K562 (cell line): ENCODE data around the gene TFRC. TPM values are rescaled to one million over a fixed set of nuclear protein-coding genes. Genes with fewer than 3 reads are reported as not detected.
A peak's percentile ranks its signal among the peaks of the same experiment; 100 is the strongest.

Experiments
- E2F3 ChIP-seq: fragments of 250-450 bp; sonication (Bioruptor Pico); IDR thresholded peaks from 2 replicates; pipeline ENCODE4 v1.4.0; 2020; ENCODE audit warnings: mild to moderate bottlenecking
- EP400 ChIP-seq: fragments of 450-650 bp; IDR thresholded peaks from 2 replicates; pipeline ENCODE4 v1.6.1; 2017; ENCODE audit warnings: antibody characterized with exemption, mild to moderate bottlenecking, moderate library complexity
- FOSL1 ChIP-seq: fragments of 200-800 bp; sonication (Bioruptor generic); conservative IDR thresholded peaks from 2 replicates; pipeline ENCODE4 v1.6.1; 2016; ENCODE audit warnings: missing genetic modification characterization, missing compliant biosample characterization
- KLF13 ChIP-seq: fragments of 450-650 bp; IDR thresholded peaks from 2 replicates; pipeline ENCODE4 v1.6.1; 2016; ENCODE audit warnings: missing genetic modification characterization, low read depth, mild to moderate bottlenecking, missing compliant biosample characterization, moderate library complexity, borderline replicate concordance
- MAFF ChIP-seq: IDR thresholded peaks from 2 replicates; pipeline ENCODE4 v1.6.1; 2012; ENCODE audit warnings: low read length, improper control_type of control experiment
- PREB ChIP-seq: sonication (generic); formaldehyde crosslinking; IDR thresholded peaks from 2 replicates; pipeline ENCODE4 v1.8.1; 2023; ENCODE audit warnings: mild to moderate bottlenecking, missing genetic modification reagents
- ZBTB9 ChIP-seq: fragments of 450-650 bp; formaldehyde crosslinking; IDR thresholded peaks from 2 replicates; pipeline ENCODE4 v1.4.0; 2020; ENCODE audit warnings: mild to moderate bottlenecking, moderate library complexity
- ZNF232 ChIP-seq: sonication (generic); formaldehyde crosslinking; IDR thresholded peaks from 2 replicates; pipeline ENCODE4 v1.8.0; 2022; ENCODE audit warnings: mild to moderate bottlenecking, missing genetic modification reagents
- ZNF316 ChIP-seq: fragments of 450-650 bp; IDR thresholded peaks from 2 replicates; pipeline ENCODE4 v1.6.1; 2016
- polyA plus RNA-seq, 8 experiments: library from polyadenylated mRNA; depleted of rRNA in 4 of 8; stranded (reverse) in 5 of 8; unstranded in 3 of 8; fragments of >200 nt; fragmentation: Nextera tagmentation in 2 of 8; fragmentation: Illumina TruSeq in 1 of 8; extraction: Ambion mirVana in 2 of 8; extraction: Trizol in 1 of 8; gene quantifications; 2 replicates each; pipeline versions ENCODE4 v1.2.1 to v1.2.3, GENCODE V29; 2011 to 2014; ENCODE audit warnings: inconsistent platforms in 1 of 8, missing spikeins in 1 of 8
- total RNA-seq, 7 experiments: library from RNA; depleted of rRNA in 6 of 7; stranded (reverse); fragments of >200 nt in 6 of 7; fragmentation: Illumina TruSeq in 2 of 7; extraction: Trizol in 2 of 7; gene quantifications; 2 replicates each; pipeline versions ENCODE4 v1.2.1 to v1.2.3, GENCODE V29; 2011 to 2021; ENCODE audit warnings: low replicate concordance in 1 of 7
- TF ChIP-seq, protein P1 (sequence below), 2 experiments: fragments of 200-800 bp in 1 of 2; sonication (Bioruptor generic) in 1 of 2; sonication (generic) in 1 of 2; formaldehyde crosslinking in 1 of 2; IDR thresholded peaks in 1 of 2; conservative IDR thresholded peaks in 1 of 2; 2 replicates each; pipeline versions ENCODE4 v1.5.0 to v1.6.1; 2016 to 2020; ENCODE audit warnings: missing compliant biosample characterization in 1 of 2, missing genetic modification characterization in 1 of 2, missing genetic modification reagents in 1 of 2
- TF ChIP-seq, protein P2 (sequence below), 2 experiments: fragments of 450-650 bp; IDR thresholded peaks; 2 replicates each; pipeline ENCODE4 v1.6.1; 2016
- TF ChIP-seq, protein P3 (sequence below): fragments of 450-650 bp; IDR thresholded peaks from 2 replicates; pipeline ENCODE4 v1.6.1; 2016; ENCODE audit warnings: low read depth

The TFRC gene
- total and polyA plus RNA-seq, 9 of the 15 experiments (the other 6 are each of a cell fraction or from before 2014, with no cell fraction given), result 149 to 679 (median 332) TPM

- TF ChIP-seq KLF13 (tag) (no peak), MAFF (0 out of 2 replicates have a peak, but pooled peaks have one; percentile 18), FOSL1 (tag) (peak; percentile 17; the same call in 1 of the 2 replicates), ZBTB9 (CRISPR knock-in tag) (no peak), PREB (CRISPR knock-in tag) (no peak), E2F3 (CRISPR knock-in tag) (no peak), ZNF316 (0 out of 2 replicates have a peak, but pooled peaks have one; percentile 9), EP400 (no peak), ZNF232 (CRISPR knock-in tag) (no peak)
- TF ChIP-seq, protein P1, sequence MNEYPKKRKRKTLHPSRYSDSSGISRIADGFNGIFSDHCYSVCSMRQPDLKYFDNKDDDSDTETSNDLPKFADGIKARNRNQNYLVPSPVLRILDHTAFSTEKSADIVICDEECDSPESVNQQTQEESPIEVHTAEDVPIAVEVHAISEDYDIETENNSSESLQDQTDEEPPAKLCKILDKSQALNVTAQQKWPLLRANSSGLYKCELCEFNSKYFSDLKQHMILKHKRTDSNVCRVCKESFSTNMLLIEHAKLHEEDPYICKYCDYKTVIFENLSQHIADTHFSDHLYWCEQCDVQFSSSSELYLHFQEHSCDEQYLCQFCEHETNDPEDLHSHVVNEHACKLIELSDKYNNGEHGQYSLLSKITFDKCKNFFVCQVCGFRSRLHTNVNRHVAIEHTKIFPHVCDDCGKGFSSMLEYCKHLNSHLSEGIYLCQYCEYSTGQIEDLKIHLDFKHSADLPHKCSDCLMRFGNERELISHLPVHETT (CRISPR knock-in tag; conservative IDR thresholded peaks at IDR 0.05 in 1 of 2, IDR thresholded peaks at IDR 0.05 in 1 of 2), result no peak
- TF ChIP-seq, protein P2, sequence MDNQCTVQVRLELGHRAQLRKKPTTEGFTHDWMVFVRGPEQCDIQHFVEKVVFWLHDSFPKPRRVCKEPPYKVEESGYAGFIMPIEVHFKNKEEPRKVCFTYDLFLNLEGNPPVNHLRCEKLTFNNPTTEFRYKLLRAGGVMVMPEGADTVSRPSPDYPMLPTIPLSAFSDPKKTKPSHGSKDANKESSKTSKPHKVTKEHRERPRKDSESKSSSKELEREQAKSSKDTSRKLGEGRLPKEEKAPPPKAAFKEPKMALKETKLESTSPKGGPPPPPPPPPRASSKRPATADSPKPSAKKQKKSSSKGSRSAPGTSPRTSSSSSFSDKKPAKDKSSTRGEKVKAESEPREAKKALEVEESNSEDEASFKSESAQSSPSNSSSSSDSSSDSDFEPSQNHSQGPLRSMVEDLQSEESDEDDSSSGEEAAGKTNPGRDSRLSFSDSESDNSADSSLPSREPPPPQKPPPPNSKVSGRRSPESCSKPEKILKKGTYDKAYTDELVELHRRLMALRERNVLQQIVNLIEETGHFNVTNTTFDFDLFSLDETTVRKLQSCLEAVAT (IDR thresholded peaks at IDR 0.05), result no peak
- TF ChIP-seq, protein P3, sequence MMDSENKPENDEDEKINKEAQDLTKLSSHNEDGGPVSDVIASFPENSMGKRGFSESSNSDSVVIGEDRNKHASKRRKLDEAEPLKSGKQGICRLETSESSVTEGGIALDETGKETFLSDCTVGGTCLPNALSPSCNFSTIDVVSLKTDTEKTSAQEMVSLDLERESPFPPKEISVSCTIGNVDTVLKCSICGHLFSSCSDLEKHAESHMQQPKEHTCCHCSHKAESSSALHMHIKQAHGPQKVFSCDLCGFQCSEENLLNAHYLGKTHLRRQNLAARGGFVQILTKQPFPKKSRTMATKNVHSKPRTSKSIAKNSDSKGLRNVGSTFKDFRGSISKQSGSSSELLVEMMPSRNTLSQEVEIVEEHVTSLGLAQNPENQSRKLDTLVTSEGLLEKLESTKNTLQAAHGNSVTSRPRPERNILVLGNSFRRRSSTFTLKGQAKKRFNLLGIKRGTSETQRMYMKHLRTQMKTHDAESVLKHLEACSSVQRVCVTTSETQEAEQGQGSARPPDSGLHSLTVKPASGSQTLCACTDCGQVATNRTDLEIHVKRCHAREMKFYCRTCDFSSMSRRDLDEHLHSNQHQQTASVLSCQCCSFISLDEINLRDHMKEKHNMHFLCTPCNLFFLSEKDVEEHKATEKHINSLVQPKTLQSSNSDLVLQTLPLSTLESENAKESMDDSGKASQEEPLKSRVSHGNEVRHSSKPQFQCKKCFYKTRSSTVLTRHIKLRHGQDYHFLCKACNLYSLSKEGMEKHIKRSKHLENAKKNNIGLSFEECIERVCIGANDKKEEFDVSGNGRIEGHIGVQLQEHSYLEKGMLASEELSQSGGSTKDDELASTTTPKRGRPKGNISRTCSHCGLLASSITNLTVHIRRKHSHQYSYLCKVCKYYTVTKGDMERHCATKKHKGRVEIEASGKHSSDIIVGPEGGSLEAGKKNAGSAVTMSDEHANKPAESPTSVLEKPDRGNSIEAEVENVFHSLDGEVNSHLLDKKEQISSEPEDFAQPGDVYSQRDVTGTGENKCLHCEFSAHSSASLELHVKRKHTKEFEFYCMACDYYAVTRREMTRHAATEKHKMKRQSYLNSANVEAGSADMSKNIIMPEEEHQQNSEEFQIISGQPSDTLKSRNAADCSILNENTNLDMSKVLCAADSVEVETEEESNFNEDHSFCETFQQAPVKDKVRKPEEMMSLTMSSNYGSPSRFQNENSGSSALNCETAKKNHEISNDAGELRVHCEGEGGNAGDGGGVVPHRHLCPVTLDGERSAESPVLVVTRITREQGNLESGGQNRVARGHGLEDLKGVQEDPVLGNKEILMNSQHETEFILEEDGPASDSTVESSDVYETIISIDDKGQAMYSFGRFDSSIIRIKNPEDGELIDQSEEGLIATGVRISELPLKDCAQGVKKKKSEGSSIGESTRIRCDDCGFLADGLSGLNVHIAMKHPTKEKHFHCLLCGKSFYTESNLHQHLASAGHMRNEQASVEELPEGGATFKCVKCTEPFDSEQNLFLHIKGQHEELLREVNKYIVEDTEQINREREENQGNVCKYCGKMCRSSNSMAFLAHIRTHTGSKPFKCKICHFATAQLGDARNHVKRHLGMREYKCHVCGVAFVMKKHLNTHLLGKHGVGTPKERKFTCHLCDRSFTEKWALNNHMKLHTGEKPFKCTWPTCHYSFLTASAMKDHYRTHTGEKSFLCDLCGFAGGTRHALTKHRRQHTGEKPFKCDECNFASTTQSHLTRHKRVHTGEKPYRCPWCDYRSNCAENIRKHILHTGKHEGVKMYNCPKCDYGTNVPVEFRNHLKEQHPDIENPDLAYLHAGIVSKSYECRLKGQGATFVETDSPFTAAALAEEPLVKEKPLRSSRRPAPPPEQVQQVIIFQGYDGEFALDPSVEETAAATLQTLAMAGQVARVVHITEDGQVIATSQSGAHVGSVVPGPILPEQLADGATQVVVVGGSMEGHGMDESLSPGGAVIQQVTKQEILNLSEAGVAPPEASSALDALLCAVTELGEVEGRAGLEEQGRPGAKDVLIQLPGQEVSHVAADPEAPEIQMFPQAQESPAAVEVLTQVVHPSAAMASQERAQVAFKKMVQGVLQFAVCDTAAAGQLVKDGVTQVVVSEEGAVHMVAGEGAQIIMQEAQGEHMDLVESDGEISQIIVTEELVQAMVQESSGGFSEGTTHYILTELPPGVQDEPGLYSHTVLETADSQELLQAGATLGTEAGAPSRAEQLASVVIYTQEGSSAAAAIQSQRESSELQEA, result no peak
Measured at GRCh38 chr3:196023947-196024346, 57.9 kb downstream of the TFRC start (continued).
